Esophagus muscularis mucosa (tissue), 3 donors: ENCODE measurements around the gene FREM1.

ENCODE experiments used
- CTCF ChIP-seq, 3 experiments: fragments of 200-600 bp in 2 of 3; fragments of 450-650 bp in 1 of 3; sonication (generic) in 2 of 3; IDR thresholded peaks; one replicate each; pipeline ENCODE4 v1.5.1; 2017 to 2019; ENCODE audit warnings: antibody characterized with exemption in 3 of 3, mild to moderate bottlenecking in 2 of 3, moderate library complexity in 1 of 3
- POLR2A ChIP-seq: fragments of 450-650 bp; IDR thresholded peaks from one replicate; pipeline ENCODE4 v1.6.1; 2017; ENCODE audit warnings: antibody characterized with exemption, moderate library complexity, mild to moderate bottlenecking, low read depth

GRCh38 chr9:14863402-14863801 lies 46.8 kb downstream of the FREM1 start:
- TF ChIP-seq CTCF (IDR thresholded peaks at IDR 0.05) (no peak), POLR2A (no peak)
